HG03571 (cell line): ENCODE results near the gene C5orf15.
"Not testable (repeated sequence)": the region's sequence is repeated elsewhere in the genome, so short reads cannot be mapped to it uniquely, and the experiment has no call there.

Source experiments
- ATAC-seq: cut with Tn5 transposase; IDR thresholded peaks from one replicate; pipeline ENCODE4 v1.9.1; 2021; ENCODE audit not compliant: unreplicated experiment

Gene C5orf15

DNA sequence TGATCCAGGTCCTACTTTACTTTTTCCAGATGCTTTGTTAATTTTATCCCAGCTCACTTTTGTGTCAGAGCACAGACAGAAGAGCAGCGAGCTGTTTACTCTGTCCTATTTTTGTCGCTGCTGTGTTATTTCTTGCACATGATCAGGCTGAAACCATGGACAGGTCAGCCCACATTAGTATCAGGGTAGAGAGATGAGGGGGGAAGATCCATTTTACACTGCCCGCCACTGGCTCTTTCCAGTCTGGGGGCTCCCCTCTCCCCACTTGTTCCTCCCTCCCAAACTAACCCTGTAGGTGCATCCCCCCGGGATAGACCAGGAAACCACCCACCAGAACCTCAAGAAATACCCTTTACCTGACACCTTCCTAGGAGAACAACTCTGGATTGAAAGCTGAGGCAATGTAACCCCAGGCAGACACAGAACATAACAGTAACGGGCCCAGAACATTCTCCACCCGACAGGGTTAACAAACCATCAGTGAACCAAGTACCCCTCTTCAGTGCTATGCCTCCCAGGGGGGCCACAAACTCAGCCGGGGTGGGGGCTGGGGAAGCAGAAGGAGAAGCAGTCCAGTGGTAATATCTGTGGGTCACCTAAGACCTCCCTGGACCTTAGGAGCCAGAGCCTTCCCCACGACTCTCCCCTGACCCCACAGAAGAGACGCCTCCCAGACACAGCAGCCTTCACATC, 26.0 kb upstream of the C5orf15 start:
- no peak for ATAC-seq

DNA sequence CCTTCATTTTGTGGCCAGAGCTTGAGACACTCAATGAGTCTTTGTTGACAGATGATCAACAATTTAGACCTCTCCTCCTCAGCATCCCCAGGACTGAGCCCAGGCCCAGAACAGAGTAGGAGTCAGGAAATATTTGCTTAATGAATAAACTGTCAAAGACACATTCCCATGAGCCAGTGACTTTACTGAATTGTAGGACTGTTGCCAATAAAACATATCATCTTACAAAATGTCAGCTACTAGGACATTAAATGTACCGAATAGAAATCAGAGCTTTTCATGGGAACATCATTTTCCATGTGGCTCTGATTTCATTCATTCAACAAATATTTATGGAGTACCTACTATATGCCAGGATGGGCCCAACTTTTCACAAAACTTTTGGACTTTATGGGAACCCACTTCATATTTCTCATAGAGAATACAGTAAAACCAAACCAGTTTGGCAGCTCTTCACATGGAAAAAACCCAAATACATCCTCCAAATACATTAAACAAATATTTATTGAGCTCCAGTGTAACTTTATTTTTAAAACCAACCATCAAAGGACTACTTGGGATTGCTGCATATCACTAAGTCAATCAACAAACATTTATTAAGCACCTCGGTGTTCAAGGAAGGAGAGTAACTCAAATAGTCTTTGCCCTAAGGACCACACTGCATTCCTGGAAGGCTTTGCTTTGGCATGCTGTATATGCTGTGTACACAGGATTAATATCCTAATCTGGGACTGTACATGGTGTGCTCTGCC, 24.9 kb upstream of the C5orf15 start:
- no peak for ATAC-seq

DNA sequence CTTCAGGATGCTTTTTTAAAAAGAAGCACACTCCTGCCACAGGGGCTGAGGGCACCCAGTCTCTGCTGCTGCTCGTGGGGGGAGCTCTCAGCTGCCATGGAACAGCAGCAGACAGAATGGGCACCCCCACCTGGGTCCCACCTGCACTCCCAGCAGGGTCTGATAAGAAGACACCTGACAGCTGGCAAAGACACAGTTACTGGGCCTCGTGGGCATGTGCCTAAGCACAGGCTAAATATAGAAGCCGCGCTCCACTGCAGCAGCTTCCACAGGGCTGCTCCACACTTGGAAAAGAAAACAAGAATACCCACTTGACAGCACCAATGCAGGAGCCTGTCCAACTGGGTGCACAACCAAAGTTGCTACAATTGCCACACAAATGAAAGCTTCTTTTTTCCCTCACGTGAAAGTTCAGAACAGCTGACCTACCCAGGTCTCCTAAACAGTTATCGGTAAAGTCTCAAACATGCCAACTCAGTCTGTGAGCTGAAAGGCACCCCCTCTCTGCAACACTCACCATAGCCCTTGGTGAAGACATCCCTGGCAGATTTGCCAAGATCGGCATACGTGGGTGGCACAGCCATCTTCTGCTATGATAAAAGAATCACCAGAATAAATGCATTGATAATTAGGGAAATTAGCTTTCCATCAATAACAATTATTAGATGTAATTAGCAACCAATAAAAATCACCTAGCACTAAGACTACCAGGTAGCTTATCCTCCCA, 24.2 kb upstream of the C5orf15 start:
- ATAC-seq = no peak

DNA sequence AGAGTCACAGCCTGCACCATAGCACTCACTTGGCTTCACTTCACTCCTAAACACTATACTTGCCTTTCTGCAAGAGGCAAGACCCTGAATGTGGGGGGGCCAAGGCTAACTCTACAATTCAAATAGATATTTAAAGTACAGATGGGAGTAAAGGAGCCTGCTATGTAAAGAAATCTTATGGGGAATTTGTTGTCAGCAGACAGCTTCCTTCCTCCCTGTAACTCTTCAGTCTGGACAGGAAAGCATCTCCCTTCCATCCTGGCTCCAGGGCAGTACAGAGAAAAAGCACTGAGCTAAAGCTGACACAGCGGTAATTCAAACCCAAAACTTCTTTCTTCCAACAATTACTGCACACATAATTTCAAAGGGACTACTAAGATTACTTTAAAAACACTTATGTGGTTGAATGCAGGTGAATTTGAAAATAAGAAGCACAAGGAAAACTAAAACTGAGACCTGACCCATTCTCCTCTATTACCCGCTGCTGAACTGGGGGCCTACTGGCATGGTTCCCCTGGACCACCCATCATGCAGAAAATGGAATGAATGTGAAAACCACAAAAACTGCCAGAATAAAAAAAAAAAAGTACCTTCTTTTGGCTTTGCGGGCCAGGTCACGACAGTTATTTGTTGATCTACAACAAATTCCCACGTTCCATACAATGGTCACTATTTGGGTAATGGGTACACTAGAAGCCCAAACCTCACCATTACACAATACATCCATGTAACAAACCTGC, 22.9 kb upstream of the C5orf15 start:
- no peak for ATAC-seq

DNA sequence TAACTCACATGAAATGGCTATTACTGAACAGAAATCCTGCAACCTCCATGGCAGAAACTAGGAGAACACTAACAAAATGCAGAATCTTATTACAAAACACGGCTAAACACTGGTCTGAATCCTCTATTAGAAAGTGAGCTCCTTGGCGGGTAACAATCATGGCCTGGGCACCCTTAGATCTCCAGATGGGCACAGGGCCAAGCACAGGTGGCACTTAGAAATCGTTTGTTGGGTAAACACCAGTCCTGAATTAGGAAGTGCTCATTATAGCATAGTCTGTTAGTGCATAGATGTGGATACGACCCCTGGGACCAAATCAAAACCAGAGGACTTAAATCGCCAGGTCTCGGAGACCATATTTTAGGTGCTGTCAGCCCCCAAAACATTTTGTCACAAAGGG, 22.0 kb upstream of the C5orf15 start:
- ATAC-seq = no peak

DNA sequence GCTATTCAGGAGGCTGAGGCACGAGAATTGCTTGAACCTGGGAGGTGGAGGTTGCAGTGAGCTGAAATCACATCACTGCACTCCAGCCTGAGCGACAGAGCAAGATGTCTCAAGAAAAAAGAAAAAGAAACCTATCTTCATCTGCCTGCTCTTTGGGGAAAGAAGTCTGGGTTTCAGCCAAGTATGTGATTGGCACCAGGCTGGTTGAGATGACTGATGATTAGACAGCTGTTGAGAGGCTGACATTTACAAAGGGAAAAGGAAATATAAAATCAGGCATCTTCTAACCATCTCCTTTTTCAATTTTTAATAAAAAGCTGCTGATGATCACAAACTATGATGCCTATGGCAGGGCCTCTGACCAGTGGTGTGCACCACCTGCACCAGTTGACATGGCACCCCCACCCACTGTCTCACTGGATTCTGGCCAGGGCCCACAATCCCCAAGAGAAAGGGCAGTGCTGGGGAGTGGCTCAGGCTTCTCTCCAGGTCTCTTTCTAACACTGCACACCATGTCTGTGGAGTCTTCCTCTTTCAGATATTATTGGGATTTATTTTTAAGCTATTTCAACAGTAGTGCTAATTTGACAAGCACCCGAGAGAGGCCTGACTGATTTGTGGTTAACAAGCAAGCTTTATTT, 17.2 kb upstream of the C5orf15 start:
- ATAC-seq = no peak

DNA sequence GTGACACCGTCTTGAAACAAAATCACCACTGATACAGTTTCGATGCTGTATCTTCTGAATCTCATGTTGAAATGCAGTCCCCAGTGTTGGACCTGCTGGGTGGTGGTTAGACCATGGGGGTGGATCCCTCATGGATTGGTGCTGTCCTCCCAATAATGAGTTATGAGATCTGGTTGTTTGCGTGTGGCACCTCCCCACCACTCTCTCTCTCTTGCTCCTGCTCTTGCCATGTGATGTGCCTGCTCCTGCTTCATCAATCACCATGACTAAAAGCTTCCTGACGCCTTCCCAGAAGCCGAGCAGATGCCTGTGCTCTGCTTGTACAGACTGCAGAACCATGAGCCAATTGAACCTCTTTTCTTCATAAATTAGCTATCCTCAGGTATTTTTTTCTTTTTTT, 15.2 kb upstream of the C5orf15 start:
- ATAC-seq = no peak

DNA sequence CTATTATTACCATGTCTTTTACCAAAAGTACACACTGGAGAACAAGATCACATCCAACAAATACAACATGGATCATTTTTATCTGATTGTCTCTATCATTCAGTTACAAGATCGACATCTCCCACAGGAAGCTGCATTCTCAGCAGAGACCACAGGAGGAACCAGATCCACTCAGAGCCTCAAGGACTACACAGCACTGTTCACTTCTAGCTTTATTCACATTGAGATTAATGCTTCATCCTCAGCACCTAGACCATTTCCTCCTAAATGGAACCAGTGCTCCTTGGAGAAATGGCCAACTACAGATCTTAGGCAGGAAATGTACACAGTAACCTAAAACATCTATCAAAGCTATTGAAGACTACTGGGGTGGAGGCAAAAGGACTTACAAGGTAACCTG, 13.3 kb upstream of the C5orf15 start:
- ATAC-seq = no peak

DNA sequence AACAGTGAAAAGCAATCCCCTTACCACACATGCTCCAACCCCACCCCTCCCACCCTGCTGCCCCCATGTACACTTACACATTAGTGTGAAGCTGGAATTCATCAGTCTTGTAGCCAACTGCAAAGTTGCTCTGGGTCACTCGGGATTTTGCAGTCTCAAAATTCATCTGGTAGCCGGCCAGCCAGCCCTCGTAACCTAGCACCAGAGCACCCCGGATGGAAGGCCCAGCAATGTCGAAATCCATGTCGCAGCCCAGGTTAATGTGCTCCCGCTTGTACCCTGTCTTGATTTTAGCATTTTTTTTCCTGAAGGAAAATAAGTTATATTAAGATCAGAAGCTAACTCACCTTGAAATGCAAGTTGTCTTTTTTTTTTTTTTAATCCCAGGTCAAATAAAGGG, 12.2 kb upstream of the C5orf15 start:
- no peak for ATAC-seq

DNA sequence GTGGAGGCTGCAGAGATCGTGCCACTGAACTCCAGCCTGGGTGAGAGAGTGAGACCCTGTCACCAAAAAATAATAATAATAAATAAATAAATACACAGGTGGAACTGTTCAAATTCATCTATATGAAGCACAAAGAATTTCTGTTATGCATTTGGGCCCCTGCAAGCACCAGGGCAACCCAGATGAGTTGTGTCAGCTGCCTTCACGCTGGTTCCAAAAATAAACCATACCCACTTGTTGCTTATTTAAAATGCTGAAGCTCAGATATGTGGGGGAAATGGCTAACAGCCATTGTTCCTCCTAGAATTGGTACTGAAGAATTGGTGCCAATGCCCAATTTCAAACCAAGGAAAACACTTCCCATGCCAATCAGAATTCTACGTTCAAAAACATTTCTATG, 10.5 kb upstream of the C5orf15 start:
- ATAC-seq = no peak

DNA sequence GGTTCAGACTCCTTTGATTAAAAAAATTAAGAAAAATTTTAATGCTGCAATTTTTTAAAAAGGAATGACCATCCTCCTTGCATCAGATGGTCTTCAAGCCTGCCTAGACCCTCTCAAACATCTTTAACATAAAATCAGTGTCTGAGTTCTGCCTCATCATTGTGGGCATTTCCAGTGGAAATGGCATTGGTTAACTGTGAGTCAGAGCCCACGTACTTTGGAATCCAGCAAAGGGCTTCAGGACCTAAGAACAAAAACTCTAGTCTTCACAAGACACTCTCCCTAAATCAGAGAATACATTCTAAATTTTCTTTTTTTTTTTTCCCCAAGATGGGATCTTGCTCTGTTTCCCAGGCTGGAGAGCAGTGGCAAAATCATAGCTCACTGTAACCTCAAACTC, 9.4 kb upstream of the C5orf15 start:
- ATAC-seq = no peak

DNA sequence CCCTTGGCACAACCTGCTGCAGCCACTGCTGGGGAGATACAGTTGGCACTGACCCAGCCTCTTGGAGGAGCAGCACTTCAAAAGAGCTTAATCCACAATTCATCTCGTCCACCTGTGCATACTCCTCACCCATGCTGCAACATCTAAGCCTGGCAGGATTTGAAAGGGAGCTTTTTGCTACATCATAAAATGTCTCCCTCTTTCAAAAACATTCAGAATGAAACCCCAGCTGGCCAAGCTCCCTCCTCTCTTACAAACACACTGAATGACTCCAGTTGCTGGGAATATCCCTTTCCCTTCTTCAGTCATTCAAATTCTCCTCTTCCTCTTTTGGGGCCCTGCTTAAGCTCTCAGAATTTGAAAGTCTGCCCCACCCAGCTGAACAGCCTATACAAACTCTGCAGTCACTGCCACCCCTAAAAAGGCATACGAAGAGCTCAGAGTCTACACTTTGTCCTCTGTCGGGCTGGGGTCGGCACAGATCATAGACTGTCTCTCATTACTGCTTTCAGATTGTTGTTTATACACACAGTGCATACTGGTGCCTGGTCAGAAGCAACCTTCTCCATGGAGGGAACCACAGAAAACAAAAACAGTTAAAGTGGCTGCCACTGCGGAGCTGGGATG, 8.8 kb upstream of the C5orf15 start:
- ATAC-seq = no peak

DNA sequence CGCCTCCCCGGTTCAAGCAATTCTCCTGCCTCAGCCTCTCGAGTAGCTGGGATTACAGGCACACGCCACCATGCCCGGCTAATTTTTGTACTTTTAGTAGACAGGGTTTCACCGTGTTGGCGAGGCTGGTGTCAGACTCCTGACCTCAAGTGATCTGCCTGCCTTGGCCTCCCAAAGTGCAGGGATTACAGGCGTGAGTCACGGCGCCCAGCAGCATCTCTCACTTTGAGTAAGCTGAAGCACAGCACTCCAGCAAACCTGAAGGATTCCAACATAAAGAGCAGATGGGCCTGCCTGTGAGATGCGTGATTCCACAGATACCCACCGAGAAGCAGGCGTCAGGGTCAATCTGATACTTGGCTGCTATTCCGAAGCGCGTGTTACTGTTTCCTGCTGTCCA, 7.1 kb upstream of the C5orf15 start:
- ATAC-seq = not testable (repeated sequence)

DNA sequence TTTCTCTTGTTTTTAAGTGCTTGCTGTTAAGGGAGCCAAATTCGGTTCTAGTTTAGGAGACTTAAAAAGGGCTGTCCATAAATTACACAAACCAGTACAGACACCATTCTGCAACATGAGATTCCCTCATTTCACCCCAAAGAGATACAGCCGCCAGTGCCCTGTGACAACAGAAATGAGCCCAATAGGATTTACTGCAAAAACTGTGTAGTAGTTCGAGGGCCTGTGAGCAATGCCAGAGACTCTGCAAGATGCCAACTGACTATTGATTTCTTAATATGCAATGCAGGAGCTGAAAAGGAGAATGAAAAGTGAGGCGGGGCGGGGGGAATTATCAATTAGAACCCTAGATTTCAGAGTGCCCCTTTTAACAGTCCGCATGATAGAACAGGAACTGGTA, 5.7 kb upstream of the C5orf15 start:
- ATAC-seq = no peak

DNA sequence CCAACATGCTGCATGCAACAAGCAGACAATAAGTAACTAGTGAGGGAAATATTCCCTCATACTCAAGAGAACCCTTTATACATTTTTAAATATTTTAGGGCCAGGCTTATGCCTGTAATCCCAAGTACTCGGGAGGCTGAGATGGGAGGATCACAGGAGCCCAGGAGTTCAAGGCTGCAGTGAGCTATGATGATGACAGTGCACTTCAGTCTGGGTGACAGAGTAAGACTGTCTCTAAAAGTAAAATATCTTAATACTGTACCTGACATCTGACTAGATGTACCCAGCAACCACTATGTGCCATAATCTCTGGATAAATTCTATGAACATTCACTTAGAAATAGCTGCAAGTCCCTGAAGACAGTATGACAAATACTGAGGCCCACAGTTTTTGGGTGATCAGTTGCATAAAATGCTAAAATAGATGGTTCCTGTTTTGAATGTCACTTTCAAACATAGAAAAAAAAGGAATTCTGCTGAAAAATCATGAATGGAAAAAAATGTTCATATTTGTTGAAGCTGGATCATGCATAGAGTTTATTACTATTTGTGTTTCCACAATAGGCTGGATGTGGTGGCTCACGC, 2.0 kb upstream of the C5orf15 start:
- ATAC-seq = no peak

DNA sequence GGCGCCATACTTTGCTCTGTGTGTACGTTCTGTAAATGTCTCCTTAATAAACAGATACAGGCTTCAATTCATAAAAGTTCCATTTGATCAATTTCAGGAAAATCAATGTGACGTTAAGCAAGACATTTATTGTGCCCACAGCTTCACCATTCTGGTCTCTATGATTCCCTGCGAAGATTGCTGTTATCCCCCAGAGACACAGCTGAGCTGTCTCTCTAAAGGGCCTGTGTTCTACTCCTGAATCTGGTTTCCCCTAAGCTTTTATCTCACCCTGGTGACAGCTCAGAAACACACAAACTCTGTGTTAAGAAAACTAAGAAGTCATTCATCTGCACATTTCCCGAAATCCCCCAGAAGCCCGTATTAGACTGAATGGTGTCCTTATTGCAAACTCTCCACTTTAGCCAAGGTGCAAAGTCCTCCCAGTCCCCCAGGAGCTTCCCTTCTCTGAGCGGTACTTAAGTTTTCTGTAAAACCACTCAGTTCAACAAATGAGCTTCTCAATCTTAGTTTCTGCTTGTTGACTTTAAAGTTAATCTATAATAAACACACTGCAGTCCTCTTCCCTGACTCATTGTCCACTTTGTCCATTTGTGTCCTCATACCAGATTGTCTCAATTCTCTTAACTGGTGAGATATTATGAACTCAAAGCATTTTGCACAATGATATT, 1.4 kb upstream of the C5orf15 start:
- no peak for ATAC-seq

DNA sequence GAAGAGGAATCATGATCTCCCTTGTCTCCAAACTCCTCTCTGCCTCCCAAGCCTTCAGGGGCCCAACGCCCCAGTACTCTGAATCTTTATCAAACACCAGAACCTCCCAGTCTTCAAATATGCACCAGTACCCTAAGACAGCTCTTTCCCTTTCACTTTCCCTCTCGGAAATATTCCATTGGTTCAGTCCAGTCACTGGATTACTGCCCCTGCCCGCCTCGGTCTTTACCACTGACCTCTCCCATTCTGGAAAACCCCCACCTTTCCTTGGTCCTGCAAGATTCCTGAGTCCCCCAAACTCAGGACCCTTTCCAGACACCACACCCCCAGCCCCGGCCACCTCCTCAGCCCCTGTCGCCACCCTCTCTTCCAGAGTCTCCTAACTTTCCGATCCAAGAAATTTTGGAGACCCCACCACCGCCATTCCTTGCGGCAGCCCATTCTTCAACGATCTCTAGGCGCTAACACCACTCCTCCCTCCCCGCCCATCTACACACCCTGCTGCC, 674 bp downstream of the C5orf15 start:
- ATAC-seq = peak; percentile 1

DNA sequence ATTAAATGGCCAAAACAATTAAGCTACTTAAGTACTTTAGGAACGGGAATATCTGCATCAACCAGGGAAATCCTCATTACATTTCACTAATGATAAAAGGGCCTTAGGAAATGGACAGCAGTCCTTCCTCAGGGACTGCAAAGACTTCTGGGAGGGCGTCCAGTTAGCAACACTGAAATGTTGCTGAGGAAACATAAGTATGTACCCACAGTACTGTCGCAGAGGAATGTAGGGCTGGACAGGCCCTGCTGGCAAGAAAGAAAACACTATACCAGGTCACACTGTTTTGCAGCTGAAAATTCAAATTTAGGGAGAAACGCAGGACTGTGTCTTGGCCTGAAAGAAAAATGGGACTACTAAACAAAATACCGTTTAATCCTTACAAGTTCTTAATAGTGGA, 1.3 kb downstream of the C5orf15 start:
- ATAC-seq = no peak

DNA sequence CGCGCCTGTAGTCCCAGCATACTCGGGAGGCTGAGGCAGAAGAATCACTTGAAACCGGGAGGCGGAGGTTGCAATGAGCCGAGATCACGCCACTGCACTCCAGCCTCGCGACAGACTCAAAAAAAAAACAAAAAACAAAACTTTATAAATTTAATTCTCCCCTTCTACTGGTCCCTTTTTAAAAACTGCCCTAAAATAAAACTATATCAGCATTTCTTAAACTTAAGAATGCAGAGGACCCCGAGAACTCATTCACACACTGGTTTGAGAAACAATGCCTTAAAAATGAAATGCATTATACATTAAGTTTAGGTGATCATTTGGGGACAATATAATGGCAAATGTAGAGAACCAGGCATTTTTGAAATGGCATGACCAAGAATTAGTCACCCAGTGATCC, 2.3 kb downstream of the C5orf15 start:
- no peak for ATAC-seq
